K562 (cell line): ENCODE data around the gene CSAD. TPM values are rescaled to one million over a fixed set of nuclear protein-coding genes. Genes with fewer than 3 reads are reported as not detected.

Experiments
- CHD1 ChIP-seq: fragments of 200-600 bp; sonication (generic); IDR thresholded peaks from one replicate; pipeline ENCODE4 v1.6.1; 2012; ENCODE audit warnings: mild to moderate bottlenecking, moderate library complexity, low read length, inconsistent platforms
- MBD2 ChIP-seq: sonication (generic); IDR thresholded peaks from 2 replicates; pipeline ENCODE4 v1.6.1; 2016; ENCODE audit warnings: low read depth, borderline replicate concordance
- MITF ChIP-seq: IDR thresholded peaks from 2 replicates; pipeline ENCODE4 v1.6.1; 2014; ENCODE audit warnings: antibody characterized with exemption
- SETDB1 ChIP-seq: IDR thresholded peaks from one replicate; pipeline ENCODE4 v1.6.1; 2012; ENCODE audit warnings: low read length, control low read depth, inconsistent platforms
- SMARCE1 ChIP-seq: fragments of 450-650 bp; IDR thresholded peaks from 2 replicates; pipeline ENCODE4 v1.7.1; 2016; ENCODE audit warnings: mild to moderate bottlenecking
- SRF ChIP-seq, 2 experiments: fragments of 250-450, 450-650 bp in 1 of 2; sonication (Bioruptor Pico) in 1 of 2; sonication (generic) in 1 of 2; formaldehyde crosslinking; IDR thresholded peaks; 2 replicates each; pipeline versions ENCODE4 v1.5.0 to v1.5.1; 2020 to 2022; ENCODE audit warnings: mild to moderate bottlenecking in 1 of 2, missing genetic modification reagents in 1 of 2
- TAF7 ChIP-seq: fragments of 450-650 bp; IDR thresholded peaks from 2 replicates; pipeline ENCODE4 v1.6.1; 2016; ENCODE audit warnings: missing genetic modification characterization, missing compliant biosample characterization
- ZNF318 ChIP-seq, 2 experiments: fragments of 450-650 bp; IDR thresholded peaks; 2 replicates each; pipeline ENCODE4 v1.6.1; 2016; ENCODE audit warnings: mild to moderate bottlenecking in 2 of 2, borderline replicate concordance in 1 of 2, low read depth in 1 of 2, moderate library complexity in 1 of 2
- ZNF395 ChIP-seq: fragments of 200-800 bp; sonication (Bioruptor generic); IDR thresholded peaks from 2 replicates; pipeline ENCODE4 v1.6.1; 2017; ENCODE audit warnings: missing genetic modification characterization, missing compliant biosample characterization
- ZNF609 ChIP-seq: sonication (generic); formaldehyde crosslinking; IDR thresholded peaks from 2 replicates; pipeline ENCODE4 v1.8.1; 2023; ENCODE audit warnings: missing genetic modification reagents, mild to moderate bottlenecking, borderline replicate concordance
- polyA plus RNA-seq, 8 experiments: library from polyadenylated mRNA; depleted of rRNA in 4 of 8; stranded (reverse) in 5 of 8; unstranded in 3 of 8; fragments of >200 nt; fragmentation: Nextera tagmentation in 2 of 8; fragmentation: Illumina TruSeq in 1 of 8; extraction: Ambion mirVana in 2 of 8; extraction: Trizol in 1 of 8; gene quantifications; 2 replicates each; pipeline versions ENCODE4 v1.2.1 to v1.2.3, GENCODE V29; 2011 to 2014; ENCODE audit warnings: inconsistent platforms in 1 of 8, missing spikeins in 1 of 8
- total RNA-seq, 7 experiments: library from RNA; depleted of rRNA in 6 of 7; stranded (reverse); fragments of >200 nt in 6 of 7; fragmentation: Illumina TruSeq in 2 of 7; extraction: Trizol in 2 of 7; gene quantifications; 2 replicates each; pipeline versions ENCODE4 v1.2.1 to v1.2.3, GENCODE V29; 2011 to 2021; ENCODE audit warnings: low replicate concordance in 1 of 7

CSAD gene
- total and polyA plus RNA-seq, 9 of the 15 experiments (the other 6 are each of a cell fraction or from before 2014, with no cell fraction given): 1.8 to 19.6 (median 8.1) TPM

GRCh38 chr12:53180220-53180930 lies at the start of gene CSAD, which contains the start of gene ZNF740 (continued):
- TF ChIP-seq ZNF609 (CRISPR knock-in tag) (no peak), SMARCE1 (no peak), MBD2 (peak; percentile 66; the same call in 1 of the 2 replicates), MITF (no peak), TAF7 (tag) (peak; percentile 59; the same call in 1 of the 2 replicates), SETDB1 (no peak), CHD1 (no peak), ZNF318 (IDR thresholded peaks at IDR 0.05; ENCODE audit: borderline replicate concordance in 1 of 2, low read depth in 1 of 2) (no peak), SRF (CRISPR knock-in tag; IDR thresholded peaks at IDR 0.05) (0 out of 4 replicates have a peak, but pooled peaks of 1 of the 2 experiments have one; percentile 34), ZNF395 (peak; percentile 81)
